DND-41 (cell line): ENCODE results near the gene EIF5A.

Experiments
- EZH2 ChIP-seq: IDR thresholded peaks from 3 replicates; pipeline ENCODE4 v1.6.1; 2012; ENCODE audit warnings: borderline replicate concordance, low read depth, mild to moderate bottlenecking, moderate library complexity, low read length, inconsistent platforms; ENCODE audit not compliant: severe bottlenecking
- TF ChIP-seq, protein P1 (sequence below): IDR thresholded peaks from 2 replicates; pipeline ENCODE4 v1.5.1; 2012; ENCODE audit warnings: borderline replicate concordance, low read length, moderate library complexity, mild to moderate bottlenecking; ENCODE audit not compliant: poor library complexity, severe bottlenecking; ENCODE audit errors: extremely low read depth

DNA sequence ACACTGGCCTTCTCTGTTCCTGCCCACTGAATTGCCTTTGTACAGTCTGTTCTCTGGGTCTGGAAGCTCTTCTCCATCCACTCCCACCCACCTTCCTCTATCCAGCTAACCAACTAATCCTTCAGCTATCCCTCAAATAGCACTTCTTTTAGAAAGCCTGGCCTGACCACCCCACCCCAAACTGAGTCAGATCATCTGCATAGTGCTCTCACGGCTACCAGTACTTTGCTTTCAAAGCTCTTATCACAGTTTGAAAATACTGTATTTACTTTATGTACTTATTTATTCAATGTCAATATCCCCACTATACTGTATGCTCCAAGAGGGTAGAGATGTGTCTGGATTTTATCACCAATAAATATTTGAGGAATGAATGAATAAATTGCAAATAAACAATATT is 40.6 kb upstream of the EIF5A start:
- TF ChIP-seq, protein P1, sequence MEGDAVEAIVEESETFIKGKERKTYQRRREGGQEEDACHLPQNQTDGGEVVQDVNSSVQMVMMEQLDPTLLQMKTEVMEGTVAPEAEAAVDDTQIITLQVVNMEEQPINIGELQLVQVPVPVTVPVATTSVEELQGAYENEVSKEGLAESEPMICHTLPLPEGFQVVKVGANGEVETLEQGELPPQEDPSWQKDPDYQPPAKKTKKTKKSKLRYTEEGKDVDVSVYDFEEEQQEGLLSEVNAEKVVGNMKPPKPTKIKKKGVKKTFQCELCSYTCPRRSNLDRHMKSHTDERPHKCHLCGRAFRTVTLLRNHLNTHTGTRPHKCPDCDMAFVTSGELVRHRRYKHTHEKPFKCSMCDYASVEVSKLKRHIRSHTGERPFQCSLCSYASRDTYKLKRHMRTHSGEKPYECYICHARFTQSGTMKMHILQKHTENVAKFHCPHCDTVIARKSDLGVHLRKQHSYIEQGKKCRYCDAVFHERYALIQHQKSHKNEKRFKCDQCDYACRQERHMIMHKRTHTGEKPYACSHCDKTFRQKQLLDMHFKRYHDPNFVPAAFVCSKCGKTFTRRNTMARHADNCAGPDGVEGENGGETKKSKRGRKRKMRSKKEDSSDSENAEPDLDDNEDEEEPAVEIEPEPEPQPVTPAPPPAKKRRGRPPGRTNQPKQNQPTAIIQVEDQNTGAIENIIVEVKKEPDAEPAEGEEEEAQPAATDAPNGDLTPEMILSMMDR = no peak
- TF ChIP-seq EZH2 = no peak
